T-helper 1 cell (primary cell): ENCODE results near the gene GRID2.
"Not testable (repeated sequence)": the region's sequence is repeated elsewhere in the genome, so short reads cannot be mapped to it uniquely, and the experiment has no call there.

Experiments
- DNase-seq, 5 donors: peaks; one replicate each; pipeline ENCODE4 v3.0.0-alpha.2; 2012 to 2020

GRID2 gene

DNA sequence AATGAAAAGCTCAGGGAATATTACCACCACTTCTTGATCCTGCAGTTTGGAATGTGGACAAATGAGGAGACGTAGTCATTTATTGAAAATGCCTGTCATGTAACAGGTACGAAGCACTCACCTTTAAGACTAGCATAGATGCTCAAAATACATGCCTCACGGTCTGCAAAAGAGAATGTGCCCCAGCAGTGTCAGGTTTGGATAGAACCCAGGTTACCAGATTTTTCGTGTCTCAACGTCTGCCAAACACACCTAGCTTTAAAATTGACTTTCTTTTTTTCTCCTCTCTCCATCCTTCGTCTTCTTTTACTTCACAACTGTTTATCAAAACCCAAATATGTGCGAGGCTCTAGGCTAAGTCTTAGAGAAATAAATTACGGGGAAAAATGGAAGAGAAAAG lies 918.0 kb downstream of the GRID2 start:
- no peak for DNase-seq

DNA sequence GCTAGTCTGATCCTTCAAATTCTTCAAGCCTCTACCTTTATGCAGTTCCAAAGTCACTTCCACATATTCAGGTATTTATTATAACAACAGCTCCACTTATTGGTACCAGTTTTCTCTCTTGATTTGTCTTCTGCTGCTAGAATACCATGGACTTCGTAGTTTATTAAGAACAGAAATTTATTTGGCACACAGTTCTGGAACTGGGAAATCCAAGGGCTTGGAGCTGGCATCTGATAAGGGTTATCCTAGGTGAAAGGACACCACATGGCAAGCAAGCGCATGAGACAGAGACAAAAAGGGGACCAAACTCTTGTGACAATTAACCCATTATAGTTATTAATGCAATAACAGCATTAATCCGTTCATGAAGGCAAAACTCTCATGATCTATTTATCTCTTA lies 924.3 kb downstream of the GRID2 start:
- no peak for DNase-seq

DNA sequence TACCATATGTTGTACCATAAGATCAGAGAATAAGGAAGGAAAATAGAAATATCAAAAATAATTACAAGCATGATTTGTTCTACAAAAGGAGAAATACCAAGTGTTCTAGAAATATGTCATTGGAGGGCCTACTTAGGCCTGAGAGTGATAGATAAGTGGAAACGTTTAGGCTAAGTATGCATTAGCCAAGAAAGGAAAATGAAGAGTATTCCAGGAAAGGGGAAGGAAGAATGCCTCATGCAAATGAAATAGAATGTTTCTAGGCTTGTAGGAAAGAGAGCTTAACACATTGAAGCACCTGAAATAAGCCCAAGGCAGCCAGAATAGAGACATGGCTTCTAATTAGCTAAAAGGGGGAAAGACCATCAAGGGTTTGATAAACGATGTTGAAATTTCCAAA lies 929.1 kb downstream of the GRID2 start:
- no peak for DNase-seq

DNA sequence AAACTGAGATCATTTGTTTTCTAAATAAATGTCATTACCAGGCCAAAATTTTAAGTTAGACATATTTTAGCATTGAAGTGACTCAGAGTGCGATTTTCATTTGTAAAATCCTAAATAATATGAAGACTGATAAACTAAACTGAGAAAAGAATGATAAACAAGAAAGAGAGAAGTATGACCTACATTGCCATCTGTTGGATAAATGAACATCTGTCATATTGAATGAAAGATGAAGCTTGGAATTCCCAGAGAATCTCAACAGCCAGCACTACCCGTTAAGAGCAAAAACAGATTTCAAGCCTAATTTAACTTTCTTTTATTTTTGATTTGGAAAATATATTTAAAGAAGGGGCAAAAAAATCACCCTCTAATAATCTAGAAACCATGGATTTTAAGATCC lies 933.8 kb downstream of the GRID2 start:
- no peak for DNase-seq

DNA sequence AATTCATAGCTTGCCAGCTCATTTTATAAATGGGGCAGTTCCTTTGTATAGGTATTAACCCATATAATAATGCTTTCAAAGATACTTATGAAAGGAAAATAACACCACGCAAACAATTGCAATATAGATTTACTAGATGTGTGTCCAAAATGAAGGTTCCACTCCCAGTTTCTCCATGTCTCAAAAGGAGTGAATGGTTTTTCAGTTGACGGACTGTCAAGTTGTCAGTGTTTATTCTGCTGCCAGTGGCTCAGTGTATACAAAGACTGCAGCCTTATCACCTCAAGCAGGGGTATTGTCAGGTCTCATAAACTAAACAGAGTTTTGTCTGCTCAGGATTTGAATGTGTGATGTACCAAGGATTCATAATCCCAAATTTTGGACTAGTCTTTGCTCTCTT lies 939.5 kb downstream of the GRID2 start:
- no peak for DNase-seq

DNA sequence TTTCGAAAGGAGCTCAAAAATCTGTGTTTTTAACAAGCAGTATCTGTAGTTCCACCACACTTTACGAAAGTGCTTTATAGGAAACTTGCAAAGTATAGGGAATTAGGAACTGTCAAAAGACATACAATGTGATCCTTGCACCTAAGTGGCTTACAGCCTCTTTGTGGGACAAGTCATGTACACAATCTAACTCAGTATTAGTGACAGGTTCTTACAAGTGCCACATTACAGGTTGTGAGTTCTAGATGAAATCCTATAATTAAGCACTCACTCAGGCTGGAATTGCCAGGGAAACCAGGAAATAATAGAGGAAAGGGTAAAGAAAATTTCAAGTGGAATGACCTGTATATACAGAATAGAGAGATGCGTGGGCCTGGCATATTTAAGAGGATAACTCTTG lies 957.4 kb downstream of the GRID2 start:
- DNase-seq = no peak

DNA sequence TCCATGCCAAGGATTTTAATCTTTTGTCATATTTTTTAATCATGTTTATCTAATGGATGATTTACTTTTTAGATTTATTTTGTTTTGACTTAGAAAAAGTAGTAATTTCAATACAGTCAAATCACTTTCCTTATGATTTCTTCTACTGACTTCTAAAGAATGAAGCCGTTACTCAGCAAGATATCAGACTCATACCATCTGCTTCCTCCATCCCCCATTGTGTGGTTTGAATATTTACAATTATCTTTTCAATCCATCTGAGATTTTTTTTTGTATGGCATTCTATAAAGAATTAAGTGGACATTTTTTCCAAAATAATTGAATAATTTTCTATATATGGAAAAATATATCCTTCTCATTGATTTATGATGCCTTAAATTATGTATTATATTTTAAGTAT lies 959.4 kb downstream of the GRID2 start:
- no peak for DNase-seq

DNA sequence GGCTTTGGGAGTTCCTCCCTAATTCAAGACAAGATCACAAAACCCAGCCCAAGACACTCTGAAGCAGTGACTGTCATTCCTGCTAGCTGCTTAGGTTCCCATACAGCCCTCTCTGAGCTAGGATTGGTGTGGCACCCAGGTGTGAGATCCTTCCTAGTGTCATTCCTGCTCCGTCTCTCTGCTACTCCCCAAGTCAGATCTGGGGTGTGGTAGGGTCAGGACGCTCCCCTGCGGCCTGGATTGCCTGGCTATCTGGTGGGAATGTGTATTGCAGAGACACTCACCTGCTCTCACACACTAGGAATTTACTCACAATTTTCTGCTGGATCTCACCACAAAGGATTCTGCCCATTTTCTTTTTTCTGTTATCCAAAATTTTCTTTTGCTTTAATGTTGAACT lies 964.0 kb downstream of the GRID2 start:
- DNase-seq = no peak

DNA sequence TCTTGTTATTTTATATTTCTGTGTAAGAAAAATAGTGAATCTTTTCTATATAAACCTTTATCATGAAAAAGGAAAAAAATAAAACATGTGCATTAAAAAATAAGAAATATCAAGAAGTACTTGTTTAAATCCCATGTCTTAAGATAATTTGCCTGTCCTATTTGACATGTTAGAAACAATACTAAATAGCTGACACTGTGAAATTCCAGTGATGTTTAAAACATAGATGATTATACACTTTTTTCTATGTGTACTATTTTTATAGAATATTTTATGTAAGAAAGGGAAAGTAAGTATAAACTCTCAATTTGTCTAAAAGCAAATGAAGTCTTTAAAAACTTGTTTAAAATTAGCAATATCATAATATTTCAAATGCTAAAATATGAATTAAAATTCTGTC lies 981.6 kb downstream of the GRID2 start:
- no peak for DNase-seq

DNA sequence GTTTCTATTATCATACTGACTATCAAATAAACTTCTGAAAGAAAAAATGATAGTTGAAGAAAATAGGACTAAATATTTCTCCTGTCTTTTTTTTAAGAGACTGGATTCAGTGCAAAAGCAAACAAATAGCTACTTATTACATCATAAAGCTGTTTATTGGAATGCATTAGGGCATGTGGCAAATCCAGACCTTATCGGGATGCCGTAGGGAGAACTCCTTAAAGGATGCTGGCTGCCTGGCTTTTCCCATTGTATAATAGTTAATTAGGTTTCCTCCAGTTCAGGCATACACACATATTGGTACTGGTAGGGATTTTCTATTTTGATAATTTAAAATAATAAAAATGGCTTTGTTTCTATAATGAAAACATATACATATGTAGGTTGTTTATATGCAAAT lies 985.5 kb downstream of the GRID2 start:
- DNase-seq = no peak

DNA sequence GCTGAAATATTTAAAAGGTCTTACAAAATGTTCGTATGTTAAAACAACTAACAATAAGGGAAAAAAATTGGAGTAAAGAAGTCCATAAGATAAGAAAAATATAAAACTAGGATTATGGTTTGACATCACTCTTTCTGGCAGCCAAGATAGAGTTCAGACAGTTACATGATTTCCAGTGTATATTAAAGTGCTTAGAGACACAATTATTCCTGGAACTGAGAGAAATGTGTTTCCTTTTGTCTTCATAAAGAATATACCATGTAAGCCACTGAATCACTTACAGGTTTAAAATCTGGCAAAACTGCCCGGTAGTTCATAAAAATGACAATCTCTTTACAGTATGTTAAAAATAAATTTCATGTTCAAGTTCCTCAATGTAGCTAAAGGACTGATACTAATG lies 986.1 kb downstream of the GRID2 start:
- DNase-seq = no peak

DNA sequence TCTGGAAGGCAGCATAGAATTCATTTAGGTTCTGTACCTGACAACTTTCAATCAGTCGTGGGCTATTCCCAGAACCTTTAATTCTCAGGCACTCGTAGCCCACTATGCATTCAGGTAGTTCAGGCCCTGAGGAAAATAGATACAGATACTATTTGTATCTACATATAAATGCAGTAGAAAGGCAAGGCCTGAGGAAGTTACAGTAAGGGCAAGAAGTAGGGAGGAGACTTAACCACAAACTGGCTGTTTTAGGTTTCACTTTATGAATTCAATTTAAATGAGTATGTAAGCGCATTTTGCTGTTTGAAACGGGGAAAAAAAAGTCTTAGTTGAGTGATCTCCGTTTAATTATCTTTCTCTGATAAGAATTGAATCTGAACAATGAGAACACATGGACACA lies 995.4 kb downstream of the GRID2 start:
- no peak for DNase-seq

DNA sequence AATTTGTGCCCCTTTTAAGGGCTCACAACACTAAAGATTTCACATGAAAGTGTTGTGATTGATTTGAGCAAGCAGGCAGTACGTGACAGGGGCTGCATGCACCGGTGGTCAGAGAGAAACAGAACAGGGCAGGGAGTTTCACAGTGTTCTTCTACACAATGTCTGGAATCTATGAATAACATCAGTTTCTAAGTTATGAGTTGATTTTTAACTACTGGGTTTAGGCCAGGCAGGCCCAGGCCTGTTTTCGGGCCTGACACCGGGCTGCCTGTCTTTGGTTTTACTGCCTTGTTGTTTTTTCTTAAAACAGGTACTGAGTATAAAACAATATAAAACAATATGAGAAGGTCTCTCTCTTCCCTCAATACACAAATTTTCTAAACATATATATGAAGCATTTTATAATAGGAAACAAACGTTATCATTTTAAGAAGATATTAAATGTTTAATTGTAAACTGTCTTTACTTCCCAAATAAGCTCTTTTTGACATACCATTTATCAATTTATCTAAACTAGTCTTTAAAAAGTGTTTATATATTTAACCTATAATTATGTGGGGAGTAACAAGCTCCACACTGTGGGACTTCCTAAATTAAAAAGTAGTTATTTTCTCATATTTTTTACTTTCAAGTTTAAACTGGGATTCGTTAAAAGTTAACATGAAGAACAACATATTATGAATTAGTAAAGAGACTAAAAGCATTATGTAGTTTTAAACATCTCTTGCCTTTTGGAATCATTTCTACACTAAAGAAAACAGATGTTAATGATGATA lies 997.2 kb downstream of the GRID2 start:
- not testable (repeated sequence) for DNase-seq

DNA sequence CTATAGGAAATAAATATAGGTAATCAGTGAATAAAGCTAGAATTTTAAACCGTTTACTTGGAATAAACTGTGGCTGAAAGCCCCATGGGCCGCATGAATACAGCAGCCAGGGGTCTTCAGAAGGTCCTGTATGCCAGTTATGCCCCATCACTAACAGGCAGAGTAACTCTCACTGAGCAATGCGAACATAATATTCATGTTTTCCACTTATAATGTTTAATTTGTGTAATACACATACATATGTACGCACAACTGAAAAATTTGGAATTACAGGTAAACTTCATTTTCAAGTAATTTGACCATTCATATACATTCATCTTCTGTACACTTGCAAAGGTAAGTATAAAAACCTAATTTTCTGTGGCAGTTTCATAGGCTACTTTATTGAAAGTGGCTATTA lies 998.5 kb downstream of the GRID2 start:
- no peak for DNase-seq

DNA sequence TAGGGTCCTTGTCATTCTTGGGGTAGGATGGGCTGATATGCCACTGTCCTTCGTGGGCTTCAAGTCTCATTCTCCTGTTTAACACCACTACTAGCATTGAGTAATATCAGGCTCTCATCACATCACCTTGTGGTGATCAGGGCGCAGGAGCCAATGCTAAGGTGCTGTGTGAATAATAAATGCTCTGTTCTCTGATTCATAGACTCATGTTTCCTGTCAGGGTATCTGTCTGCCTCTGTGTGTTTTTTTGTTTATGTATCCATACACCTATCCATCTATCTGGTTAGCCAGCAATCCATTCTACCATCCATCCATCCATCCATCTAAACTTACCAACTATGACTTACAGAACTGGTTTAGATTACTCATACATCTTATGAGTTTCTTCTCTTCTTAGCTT lies 999.7 kb downstream of the GRID2 start:
- no peak for DNase-seq

DNA sequence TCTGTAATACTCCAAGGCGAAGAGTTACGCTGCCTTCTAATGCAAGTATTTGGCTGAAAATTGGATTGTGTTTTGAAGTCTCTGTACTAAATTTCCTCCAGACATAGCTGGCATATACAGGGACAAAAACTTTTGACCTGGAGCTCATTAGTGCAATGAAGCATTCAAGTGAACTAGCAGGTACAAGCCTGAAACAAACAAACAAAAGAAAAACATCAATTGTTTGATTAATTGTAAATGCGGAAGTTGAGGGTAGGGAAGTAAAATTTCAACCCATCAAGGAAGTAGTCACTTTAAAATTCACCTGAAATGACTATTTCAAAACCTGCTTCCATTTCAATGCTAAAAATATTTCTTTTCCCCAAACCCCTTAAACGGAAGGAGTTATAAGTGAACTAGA lies 1008.5 kb downstream of the GRID2 start:
- no peak for DNase-seq

DNA sequence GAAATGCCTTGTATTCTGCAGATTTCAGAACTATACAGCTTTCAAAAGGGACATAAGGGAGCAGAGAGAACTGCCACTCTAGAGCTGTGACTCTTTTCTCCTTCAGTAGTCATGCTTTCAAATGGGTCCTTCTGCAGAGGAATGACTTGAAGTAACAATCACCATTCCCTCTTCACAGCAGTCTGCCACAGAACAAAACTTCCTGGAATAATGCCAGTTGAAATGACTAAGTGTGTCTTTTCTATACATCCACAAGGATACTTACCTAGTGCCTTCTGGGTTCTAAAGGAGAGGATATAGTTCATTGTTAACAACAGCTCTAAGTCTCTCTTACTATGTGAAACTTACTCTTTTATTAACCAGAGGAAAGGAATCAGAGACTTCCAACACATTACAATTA lies 1009.4 kb downstream of the GRID2 start:
- DNase-seq = no peak

DNA sequence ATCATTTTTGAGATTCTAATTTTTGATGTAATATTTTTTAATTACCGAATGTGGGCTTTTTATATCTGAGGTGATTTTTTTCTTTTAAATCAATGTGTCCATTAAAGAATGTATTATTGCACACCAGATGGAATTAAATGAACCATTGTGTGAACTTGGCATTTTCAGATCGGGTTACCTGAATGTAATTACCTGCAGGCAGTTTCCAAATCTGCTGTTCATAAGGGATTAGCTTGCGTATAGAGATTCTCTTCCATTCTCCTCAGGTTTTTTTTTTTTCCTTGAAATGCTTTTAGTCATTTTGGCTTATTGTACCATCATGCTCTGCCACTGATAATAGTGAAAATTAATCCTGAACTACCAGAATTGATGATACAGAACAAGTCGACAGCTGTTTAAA lies 1013.3 kb downstream of the GRID2 start:
- no peak for DNase-seq

DNA sequence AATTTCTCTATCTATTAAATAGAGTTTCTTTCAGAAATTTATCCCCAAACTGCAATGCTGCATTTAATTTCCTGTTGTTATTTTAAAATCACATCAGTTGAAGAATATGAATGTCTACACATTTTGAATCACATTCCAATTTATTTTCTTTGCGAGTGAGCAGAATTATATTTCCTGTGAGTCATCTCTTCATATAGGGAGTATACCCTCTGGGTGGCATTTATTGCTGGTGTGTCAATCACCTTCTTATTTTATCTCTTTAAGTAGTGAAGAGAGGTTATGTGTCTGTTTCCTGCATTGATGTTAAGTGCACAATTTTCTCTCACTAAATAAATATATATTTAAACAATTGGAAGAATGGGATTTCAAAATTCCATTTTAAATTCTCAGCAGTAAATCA lies 1013.8 kb downstream of the GRID2 start:
- DNase-seq = no peak

DNA sequence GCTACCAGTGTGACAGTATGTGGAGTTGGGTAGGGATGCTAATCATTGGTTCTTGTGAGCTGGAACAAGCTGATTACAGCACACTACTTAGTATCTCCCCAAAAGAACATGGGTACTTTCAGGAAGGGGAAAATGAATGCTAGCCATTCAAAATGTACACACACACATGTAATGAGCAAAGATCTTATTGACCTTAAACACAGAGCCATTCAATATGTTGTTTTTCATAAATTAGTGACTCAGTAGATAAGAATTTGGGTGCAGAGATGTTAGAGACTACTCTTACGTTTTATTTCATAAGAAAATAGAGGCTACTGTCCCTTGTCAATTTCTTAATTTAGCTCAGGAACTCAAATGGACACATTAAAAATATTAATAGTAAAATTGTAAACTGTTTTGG lies 1015.3 kb downstream of the GRID2 start:
- no peak for DNase-seq

DNA sequence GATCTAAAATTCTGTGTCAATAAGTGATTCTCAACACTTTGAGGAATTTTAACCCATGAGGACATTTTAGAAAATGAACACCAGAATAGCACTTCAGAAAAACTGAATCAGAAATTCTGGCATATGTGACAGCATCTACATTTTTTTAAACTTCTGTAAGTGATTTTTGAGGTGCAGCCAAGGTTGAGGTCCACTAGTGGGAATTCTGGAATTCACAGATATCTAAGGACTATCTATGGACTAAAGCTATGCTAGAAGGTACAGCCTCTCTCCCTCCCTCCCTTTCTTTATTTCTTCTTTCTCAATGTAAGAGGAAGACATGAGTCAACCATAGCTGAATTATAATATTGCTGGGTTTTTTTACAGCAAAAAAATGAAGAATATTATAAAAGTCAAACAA lies 1016.6 kb downstream of the GRID2 start:
- DNase-seq = no peak

DNA sequence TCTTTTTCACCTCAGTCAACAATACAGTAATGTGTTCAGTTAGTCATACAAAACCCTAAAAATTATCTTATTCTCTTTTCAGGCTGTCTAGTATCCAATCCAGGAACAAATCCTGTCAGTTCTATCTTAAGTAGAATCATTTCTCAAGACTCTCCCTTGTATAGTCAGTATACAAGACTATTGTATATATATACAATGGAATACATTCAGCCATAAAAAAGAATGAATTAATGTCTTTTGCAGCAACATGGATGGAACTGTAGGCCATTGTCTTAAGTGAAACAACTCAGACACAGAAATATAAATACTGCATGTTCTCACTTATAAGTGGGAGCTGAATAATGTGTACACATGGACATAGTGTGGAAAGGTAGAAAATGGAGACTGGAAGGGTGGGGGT lies 1023.6 kb downstream of the GRID2 start:
- DNase-seq = no peak

DNA sequence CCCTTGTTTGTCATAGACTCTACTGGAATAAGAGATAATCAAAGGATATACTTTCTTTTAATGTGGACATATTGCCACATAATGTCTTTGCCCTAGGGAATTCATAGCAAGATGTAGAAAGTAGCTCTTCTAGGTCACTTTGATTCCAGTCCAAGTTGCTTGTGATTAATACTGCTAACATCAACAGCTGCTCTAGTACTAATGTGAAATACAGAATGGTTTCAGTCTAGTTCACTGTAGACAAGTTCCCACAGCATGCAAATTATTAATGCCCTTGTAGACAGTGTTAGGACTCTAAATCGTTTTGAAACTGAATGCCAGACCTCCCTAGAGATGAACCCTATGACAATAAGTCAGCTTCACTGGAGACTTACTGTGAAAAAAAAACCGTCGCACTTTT lies 1030.2 kb downstream of the GRID2 start:
- DNase-seq = no peak

DNA sequence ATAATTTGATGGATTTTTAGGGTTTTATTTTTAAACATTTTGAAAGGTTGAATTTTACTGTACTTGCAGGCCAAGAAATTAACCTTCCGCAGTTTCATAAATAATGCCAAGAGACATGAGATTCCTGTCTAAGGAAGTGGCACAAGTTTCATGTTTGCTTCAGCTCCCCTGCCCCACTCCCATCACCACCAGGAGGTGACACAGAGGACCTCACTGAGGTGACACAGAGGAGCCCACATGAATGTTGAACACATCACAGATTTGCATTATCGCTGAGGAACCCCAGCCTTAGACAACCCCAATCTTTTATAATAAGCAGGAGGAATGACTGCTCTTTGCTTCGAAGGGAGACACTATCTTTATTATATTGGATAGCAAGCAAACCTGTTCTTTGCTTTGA lies 1033.4 kb downstream of the GRID2 start:
- DNase-seq = no peak

DNA sequence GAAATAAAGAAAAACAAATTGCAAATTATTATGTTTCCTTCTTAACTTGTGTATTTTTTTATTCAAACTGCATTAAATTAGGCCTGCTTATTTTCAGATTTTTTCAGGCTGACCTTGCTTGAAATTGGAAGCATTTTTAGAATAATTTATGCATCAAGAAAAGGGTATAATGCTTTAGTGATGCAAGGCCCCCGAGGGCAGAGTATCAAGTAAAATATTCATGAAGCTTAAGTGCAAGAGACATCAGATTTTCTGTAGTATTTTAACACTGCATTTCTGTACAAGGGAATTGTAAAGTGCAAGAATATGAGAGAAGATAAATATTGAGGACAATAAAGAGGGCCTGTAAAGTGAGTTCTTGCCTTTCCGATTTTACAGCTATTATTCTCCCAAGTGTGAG lies 1039.0 kb downstream of the GRID2 start:
- DNase-seq = no peak

DNA sequence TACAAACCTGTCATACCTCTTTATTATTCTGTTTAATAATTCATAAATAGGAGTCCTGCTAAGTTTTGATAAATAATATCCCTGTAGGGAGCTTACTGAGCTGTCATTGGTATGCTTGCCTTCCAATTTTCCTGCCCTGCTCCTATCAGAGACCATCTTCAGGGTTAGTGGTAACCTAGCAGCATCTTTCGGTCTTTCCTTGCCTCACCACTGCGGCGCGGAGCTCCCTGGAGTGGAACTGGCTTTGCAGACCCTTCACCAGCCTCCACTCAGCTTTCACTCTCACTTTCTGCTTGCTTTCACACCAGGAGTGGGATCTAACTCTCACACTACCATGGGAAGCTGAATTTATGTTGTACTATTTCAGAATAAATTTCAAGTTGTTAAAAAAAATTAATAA lies 1043.1 kb downstream of the GRID2 start:
- DNase-seq = no peak
